Cerebellar cortex (tissue), 1 donor: ENCODE data around the gene OARD1.
"Not testable (repeated sequence)": the region's sequence is repeated elsewhere in the genome, so short reads cannot be mapped to it uniquely, and the experiment has no call there.

Experiments
- DNase-seq: peaks from one replicate; pipeline ENCODE4 v3.0.0-alpha.2; 2015; ENCODE audit warnings: low spot score

Gene OARD1

GRCh38 chr6:41025966-41026530, 46.1 kb downstream of the OARD1 start:
- no peak for DNase-seq

- no peak for DNase-seq
Measured at GRCh38 chr6:41023114-41023513, 49.0 kb downstream of the OARD1 start.

- DNase-seq, result no peak
Measured at GRCh38 chr6:41022294-41022693, 49.9 kb downstream of the OARD1 start.

DNA sequence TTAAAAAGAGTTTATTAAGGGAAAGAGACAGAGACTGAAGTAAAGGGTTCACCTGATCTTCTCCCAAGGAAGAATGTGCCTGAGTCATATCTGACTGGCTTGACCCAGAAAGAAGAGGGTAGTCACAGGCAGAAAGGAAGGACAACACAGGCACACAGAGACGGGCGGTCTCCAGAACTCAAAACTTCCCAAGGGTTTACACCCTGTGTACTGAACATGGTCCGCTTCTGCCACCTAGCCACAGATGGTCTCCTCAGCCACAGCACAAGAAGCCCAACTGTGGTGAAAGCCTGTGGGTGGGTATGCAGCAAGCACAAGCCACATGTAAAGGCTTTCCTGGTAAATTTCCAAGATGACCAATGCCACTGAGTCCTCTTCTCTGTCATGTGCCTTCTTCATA, 50.3 kb downstream of the OARD1 start:
- DNase-seq, result peak; percentile 7

- no peak for DNase-seq
Measured at GRCh38 chr6:41017663-41018062, 54.5 kb downstream of the OARD1 start.

GRCh38 chr6:41015860-41016259, 56.3 kb downstream of the OARD1 start:
- not testable (repeated sequence) for DNase-seq

GRCh38 chr6:41014780-41015179, 57.4 kb downstream of the OARD1 start:
- no peak for DNase-seq
